NB4 (cell line): ENCODE measurements around the gene CCDC85C.

Experiments
- DNase-seq: peaks from one replicate; pipeline ENCODE4 v3.0.0; 2010; ENCODE audit warnings: low read depth
- H3K4me3 ChIP-seq: one replicate; pipeline ENCODE4 v1.5.1; 2011; ENCODE audit warnings: mild to moderate bottlenecking, low read depth, low read length, moderate library complexity
- MYC ChIP-seq: IDR thresholded peaks from 2 replicates; pipeline ENCODE4 v1.6.1; 2011; ENCODE audit warnings: low read depth, low read length
- POLR2A ChIP-seq: IDR thresholded peaks from 2 replicates; pipeline ENCODE4 v1.6.1; 2011; ENCODE audit warnings: mild to moderate bottlenecking; ENCODE audit not compliant: insufficient read length; ENCODE audit errors: extremely low read depth
- TF ChIP-seq, protein P1 (sequence below): IDR thresholded peaks from 2 replicates; pipeline ENCODE4 v1.6.1; 2011; ENCODE audit warnings: low read depth, low read length
- TF ChIP-seq, protein P2 (sequence below): IDR thresholded peaks from one replicate; pipeline ENCODE4 v1.5.1; 2012; ENCODE audit warnings: low read depth, low read length

Gene CCDC85C

DNA sequence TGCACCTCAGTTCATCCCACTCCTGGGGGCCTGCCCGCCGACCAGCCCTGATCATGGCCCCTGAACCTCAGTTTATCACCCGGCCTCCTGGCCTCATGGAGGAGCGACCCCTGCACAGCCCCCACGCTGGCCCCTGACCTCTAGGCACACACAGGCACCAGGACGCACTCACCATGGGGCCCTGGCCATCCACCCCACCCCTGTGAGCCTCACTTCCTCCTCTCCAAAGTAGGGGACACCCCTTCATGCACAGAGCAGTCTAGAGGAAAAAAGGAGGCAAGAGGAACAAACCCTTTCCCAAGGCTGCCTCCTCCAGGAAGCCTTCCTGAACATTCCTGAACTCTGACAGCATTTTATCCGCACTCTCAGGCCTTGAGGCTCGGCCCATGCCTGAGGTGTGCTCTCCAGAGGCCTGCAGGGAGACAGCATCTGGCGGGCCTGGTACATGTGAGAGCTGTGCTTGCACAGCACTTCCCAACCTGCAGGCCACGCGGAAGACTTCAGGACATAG is 83.4 kb downstream of the CCDC85C start:
- TF ChIP-seq, protein P1, sequence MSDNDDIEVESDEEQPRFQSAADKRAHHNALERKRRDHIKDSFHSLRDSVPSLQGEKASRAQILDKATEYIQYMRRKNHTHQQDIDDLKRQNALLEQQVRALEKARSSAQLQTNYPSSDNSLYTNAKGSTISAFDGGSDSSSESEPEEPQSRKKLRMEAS, result no peak
- TF ChIP-seq POLR2A (no peak), MYC (no peak)
- no peak for DNase-seq
- H3K4me3 ChIP-seq, result no peak overlapping the region

- TF ChIP-seq, protein P1, result no peak
- TF ChIP-seq POLR2A (no peak), MYC (no peak)
- TF ChIP-seq, protein P2, sequence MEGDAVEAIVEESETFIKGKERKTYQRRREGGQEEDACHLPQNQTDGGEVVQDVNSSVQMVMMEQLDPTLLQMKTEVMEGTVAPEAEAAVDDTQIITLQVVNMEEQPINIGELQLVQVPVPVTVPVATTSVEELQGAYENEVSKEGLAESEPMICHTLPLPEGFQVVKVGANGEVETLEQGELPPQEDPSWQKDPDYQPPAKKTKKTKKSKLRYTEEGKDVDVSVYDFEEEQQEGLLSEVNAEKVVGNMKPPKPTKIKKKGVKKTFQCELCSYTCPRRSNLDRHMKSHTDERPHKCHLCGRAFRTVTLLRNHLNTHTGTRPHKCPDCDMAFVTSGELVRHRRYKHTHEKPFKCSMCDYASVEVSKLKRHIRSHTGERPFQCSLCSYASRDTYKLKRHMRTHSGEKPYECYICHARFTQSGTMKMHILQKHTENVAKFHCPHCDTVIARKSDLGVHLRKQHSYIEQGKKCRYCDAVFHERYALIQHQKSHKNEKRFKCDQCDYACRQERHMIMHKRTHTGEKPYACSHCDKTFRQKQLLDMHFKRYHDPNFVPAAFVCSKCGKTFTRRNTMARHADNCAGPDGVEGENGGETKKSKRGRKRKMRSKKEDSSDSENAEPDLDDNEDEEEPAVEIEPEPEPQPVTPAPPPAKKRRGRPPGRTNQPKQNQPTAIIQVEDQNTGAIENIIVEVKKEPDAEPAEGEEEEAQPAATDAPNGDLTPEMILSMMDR, result no peak
- H3K4me3 ChIP-seq, result no peak overlapping the region
- no peak for DNase-seq
These were observed 84.0 kb downstream of the CCDC85C start for GRCh38 chr14:99519931-99520421.

- no peak for DNase-seq
- TF ChIP-seq POLR2A (no peak), MYC (no peak)
- TF ChIP-seq, protein P1, result no peak
- TF ChIP-seq, protein P2, result no peak
- no peak overlapping the region for H3K4me3 ChIP-seq
These were observed 84.6 kb downstream of the CCDC85C start for GRCh38 chr14:99519347-99519881.

- DNase-seq, result peak; percentile 66
- no peak overlapping the region for H3K4me3 ChIP-seq
- TF ChIP-seq, protein P1, result 0 out of 2 replicates have a peak, but pooled peaks have one; percentile 33
- TF ChIP-seq, protein P2, result peak; percentile 81
- no peak for TF ChIP-seq POLR2A
These were observed 85.3 kb downstream of the CCDC85C start for GRCh38 chr14:99518441-99519346.

GRCh38 chr14:99517643-99518381 is 86.2 kb downstream of the CCDC85C start:
- TF ChIP-seq, protein P2, result no peak
- no peak for TF ChIP-seq POLR2A
- TF ChIP-seq, protein P1, result no peak
- TF ChIP-seq MYC, result no peak
- no peak for DNase-seq

More at GRCh38 chr14:99517643-99518381, 86.2 kb downstream of the CCDC85C start:
- no peak overlapping the region for H3K4me3 ChIP-seq
